ENCODE results near the gene MARCHF9. TPM values are rescaled to one million over a fixed set of nuclear protein-coding genes. Genes with fewer than 3 reads are reported as not detected.

Gene MARCHF9
- total RNA-seq, 1 experiment from 2014 or later = 21.8 TPM

DNA sequence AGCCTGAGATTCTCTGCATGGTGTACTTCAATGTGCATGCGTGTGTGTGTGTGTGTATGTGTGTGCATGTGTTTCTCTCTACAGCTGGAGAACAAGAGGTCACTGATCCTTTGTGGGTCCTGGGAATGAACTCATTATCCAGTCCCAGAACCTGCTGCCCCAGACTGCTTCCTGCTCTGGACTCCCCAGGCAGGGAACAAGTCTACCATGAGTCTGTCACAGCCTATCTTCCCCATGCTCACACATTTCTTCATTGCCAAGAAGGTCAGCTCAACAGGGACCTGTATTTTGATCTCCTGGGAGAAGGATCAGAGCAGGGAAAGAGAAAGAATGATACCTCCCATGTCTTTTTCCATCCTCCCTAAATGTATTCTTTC lies 13.5 kb upstream of the MARCHF9 start (continued):
- TF ChIP-seq FOSL1 (IDR thresholded peaks at IDR 0.05; ENCODE audit: low read depth) (no peak), JUND (IDR thresholded peaks at IDR 0.05) (no peak), ZFX (IDR thresholded peaks at IDR 0.05) (no peak), CBX3 (IDR thresholded peaks at IDR 0.05; ENCODE audit: low read depth) (no peak), POLR2A (IDR thresholded peaks at IDR 0.05; ENCODE audit: borderline replicate concordance, extremely low read depth, insufficient read depth, insufficient read length) (no peak), RAD21 (IDR thresholded peaks at IDR 0.05; ENCODE audit: low read depth) (no peak)
- TF ChIP-seq, protein P1, sequence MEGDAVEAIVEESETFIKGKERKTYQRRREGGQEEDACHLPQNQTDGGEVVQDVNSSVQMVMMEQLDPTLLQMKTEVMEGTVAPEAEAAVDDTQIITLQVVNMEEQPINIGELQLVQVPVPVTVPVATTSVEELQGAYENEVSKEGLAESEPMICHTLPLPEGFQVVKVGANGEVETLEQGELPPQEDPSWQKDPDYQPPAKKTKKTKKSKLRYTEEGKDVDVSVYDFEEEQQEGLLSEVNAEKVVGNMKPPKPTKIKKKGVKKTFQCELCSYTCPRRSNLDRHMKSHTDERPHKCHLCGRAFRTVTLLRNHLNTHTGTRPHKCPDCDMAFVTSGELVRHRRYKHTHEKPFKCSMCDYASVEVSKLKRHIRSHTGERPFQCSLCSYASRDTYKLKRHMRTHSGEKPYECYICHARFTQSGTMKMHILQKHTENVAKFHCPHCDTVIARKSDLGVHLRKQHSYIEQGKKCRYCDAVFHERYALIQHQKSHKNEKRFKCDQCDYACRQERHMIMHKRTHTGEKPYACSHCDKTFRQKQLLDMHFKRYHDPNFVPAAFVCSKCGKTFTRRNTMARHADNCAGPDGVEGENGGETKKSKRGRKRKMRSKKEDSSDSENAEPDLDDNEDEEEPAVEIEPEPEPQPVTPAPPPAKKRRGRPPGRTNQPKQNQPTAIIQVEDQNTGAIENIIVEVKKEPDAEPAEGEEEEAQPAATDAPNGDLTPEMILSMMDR (IDR thresholded peaks at IDR 0.05 in 2 of 3, conservative IDR thresholded peaks at IDR 0.05 in 1 of 3; ENCODE audit: borderline replicate concordance in 1 of 3, insufficient read depth in 1 of 3, low read depth in 2 of 3, low read length in 2 of 3) = no peak
- TF ChIP-seq, protein P2, sequence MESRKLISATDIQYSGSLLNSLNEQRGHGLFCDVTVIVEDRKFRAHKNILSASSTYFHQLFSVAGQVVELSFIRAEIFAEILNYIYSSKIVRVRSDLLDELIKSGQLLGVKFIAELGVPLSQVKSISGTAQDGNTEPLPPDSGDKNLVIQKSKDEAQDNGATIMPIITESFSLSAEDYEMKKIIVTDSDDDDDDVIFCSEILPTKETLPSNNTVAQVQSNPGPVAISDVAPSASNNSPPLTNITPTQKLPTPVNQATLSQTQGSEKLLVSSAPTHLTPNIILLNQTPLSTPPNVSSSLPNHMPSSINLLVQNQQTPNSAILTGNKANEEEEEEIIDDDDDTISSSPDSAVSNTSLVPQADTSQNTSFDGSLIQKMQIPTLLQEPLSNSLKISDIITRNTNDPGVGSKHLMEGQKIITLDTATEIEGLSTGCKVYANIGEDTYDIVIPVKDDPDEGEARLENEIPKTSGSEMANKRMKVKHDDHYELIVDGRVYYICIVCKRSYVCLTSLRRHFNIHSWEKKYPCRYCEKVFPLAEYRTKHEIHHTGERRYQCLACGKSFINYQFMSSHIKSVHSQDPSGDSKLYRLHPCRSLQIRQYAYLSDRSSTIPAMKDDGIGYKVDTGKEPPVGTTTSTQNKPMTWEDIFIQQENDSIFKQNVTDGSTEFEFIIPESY (IDR thresholded peaks at IDR 0.05; ENCODE audit: extremely low read depth, insufficient replicate concordance, low read length) = no peak

DNA sequence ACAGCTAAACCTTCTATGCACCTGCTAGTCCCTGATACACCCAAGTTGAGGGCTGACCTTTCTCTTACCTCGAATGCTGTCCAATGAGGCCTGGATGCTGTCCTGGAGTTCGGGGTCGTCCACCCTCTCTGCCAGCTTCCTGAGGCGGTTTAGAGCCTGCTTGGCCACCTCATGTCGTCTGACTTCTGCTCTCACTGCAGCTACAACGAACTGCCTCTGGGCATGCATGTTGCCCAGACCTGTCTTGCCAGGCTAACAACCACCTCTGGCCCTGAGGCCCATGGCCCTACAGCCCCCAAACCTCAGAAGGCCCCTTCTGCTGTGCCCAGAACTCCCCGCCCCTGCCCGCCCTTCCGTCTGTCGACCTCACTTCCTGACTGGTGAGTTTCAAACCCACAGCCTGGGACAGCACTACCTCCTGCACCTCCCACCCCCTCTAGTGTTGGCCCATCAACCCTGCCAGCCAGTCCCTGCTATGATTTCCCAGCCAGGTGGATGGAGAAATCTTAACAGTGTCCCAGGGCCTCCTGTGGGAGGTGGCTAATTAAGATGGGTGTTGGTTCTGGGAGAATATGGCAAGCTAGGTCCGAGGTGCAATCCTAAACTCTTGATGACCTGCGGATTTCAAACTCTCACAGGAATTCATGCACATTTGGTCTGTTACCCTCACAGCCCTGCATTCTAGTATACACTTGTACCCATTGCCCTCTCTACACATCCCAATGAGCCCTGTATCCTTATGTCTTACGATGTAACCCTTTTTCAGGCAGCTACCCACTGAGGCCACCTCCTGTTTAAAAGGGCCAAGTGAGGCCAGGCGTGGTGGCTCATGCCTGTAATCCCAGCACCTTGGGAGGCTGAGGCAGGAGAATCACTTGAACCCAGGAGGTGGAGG lies 12.8 kb upstream of the MARCHF9 start:
- H3K9me2 ChIP-seq (ENCODE audit: insufficient read depth) = no peaks in the 10 kb centered on the region

More for the DNA sequence above, 12.8 kb upstream of the MARCHF9 start:
- BruUV-seq (replicated peaks) = no TSS peak
- ATAC-seq (peak; percentile 77), DNase-seq (ENCODE audit: low read depth, low spot score) (peak; percentile 81)
- POLR2A ChIA-PET = interaction anchor here (0.8 to 1.9 kb wide), 2 partner anchors 16 to 24 kb away, joined by 3 to 5 read pairs; no protein-coding TSS in a partner anchor
- intact Hi-C loops (cut with micrococcal nuclease) = loop anchor here (1.0 to 2.0 kb wide), 2 partner anchors 15 to 159 kb away; no protein-coding TSS in a partner anchor
- RAD21 ChIA-PET (ENCODE audit: low non-redundant PET in 1 of 2, low total read pairs in 2 of 2, uncharacterized antibody in 2 of 2, unreplicated experiment in 2 of 2) = interaction anchor here (0.6 to 1.4 kb wide), 2 partner anchors 45 to 159 kb away, joined by 3 read pairs; no protein-coding TSS in a partner anchor
- Histone ChIP-seq H3K27ac (ENCODE audit: low read depth, low read length) (peak overlapping the region; percentile 46), H3K4me1 (ENCODE audit: control insufficient read depth in 1 of 2, insufficient read depth in 2 of 2, low read length in 2 of 2) (peaks cover 10 to 36% of the 10 kb centered on the region in 2 experiments; a peak in 3 of 4 replicates), H3K27me3 (ENCODE audit: insufficient read depth, low read length) (no peaks in the 10 kb centered on the region), H3K36me3 (ENCODE audit: control insufficient read depth in 1 of 2, insufficient read depth in 2 of 2, low read length in 2 of 2) (peaks cover 4 to 6% of the 10 kb centered on the region in 2 experiments; a peak in 3 of 4 replicates), H2AFZ (ENCODE audit: low read depth, low read length, poor library complexity, severe bottlenecking) (no peak overlapping the region), H3K4me2 (ENCODE audit: low read length) (peak overlapping the region; percentile 87), H3K79me2 (ENCODE audit: insufficient read depth, low read length) (no peaks in the 10 kb centered on the region), H3K9me3 (ENCODE audit: control insufficient read depth in 1 of 2, insufficient read depth in 1 of 2, low read depth in 1 of 2, low read length in 2 of 2) (no peaks in the 10 kb centered on the region), H3K9ac (ENCODE audit: low read length) (peak overlapping the region; percentile 69), H4K20me1 (ENCODE audit: insufficient read depth) (no peaks in the 10 kb centered on the region), H3K4me3 (replicated peaks in 1 of 2; ENCODE audit: low read depth in 1 of 2, low read length in 2 of 2) (peak overlapping the region; percentile 71 to 79)
- CTCF ChIA-PET = interaction anchor here (1.2 to 1.8 kb wide), 3 partner anchors 15 to 159 kb away, joined by 7 to 13 read pairs (median 11); no protein-coding TSS in a partner anchor
- TF ChIP-seq ZFX (IDR thresholded peaks at IDR 0.05) = peak; percentile 28
- TF ChIP-seq SIN3A (IDR thresholded peaks at IDR 0.05; ENCODE audit: low read depth) = peak; percentile 63; the same call in 1 of the 2 replicates
- TF ChIP-seq YY1 (IDR thresholded peaks at IDR 0.05; ENCODE audit: extremely low read depth, insufficient replicate concordance, low read depth, low read length) = no peak
- no peak for TF ChIP-seq SRF (IDR thresholded peaks at IDR 0.05; ENCODE audit: low read depth)
- TF ChIP-seq FOSL1 (IDR thresholded peaks at IDR 0.05; ENCODE audit: low read depth) = no peak
- TF ChIP-seq SP1 (IDR thresholded peaks at IDR 0.05; ENCODE audit: low read depth) = no peak
- TF ChIP-seq, protein P1 (IDR thresholded peaks at IDR 0.05 in 2 of 3, conservative IDR thresholded peaks at IDR 0.05 in 1 of 3; ENCODE audit: borderline replicate concordance in 1 of 3, insufficient read depth in 1 of 3, low read depth in 2 of 3, low read length in 2 of 3) = peak; percentile 47 to 71 (median 70); a peak in 5 of 6 replicates
- TF ChIP-seq EZH2 (IDR thresholded peaks at IDR 0.05) = no peak
- TF ChIP-seq POLR2AphosphoS5 (IDR thresholded peaks at IDR 0.05; ENCODE audit: low read depth, low read length) = peak; percentile 73
- peak; percentile 63 for TF ChIP-seq POLR2A (IDR thresholded peaks at IDR 0.05; ENCODE audit: borderline replicate concordance, extremely low read depth, insufficient read depth, insufficient read length)
- TF ChIP-seq RAD21 (IDR thresholded peaks at IDR 0.05; ENCODE audit: low read depth) = peak; percentile 70

Measured in HCT116 (cell line).